BLaER1 (cell line): ENCODE results near the gene POLR1H.

Source experiments
- H3K27ac ChIP-seq: shearing (Covaris generic); formaldehyde crosslinking; 2 replicates; pipeline ENCODE4 v1.8.1; 2022
- H3K27me3 ChIP-seq: shearing (Covaris generic); formaldehyde crosslinking; 2 replicates; pipeline ENCODE4 v1.8.1; 2022
- H3K36me3 ChIP-seq: shearing (Covaris generic); formaldehyde crosslinking; 2 replicates; pipeline ENCODE4 v1.8.1; 2022
- H3K4me1 ChIP-seq: shearing (Covaris generic); formaldehyde crosslinking; 2 replicates; pipeline ENCODE4 v1.8.1; 2022
- H3K4me2 ChIP-seq: shearing (Covaris generic); formaldehyde crosslinking; 2 replicates; pipeline ENCODE4 v1.8.1; 2022
- H3K4me3 ChIP-seq: shearing (Covaris generic); formaldehyde crosslinking; 2 replicates; pipeline ENCODE4 v1.8.1; 2022
- H3K9ac ChIP-seq: shearing (Covaris generic); formaldehyde crosslinking; 2 replicates; pipeline ENCODE4 v1.8.1; 2022
- H3K9me3 ChIP-seq: shearing (Covaris generic); formaldehyde crosslinking; 2 replicates; pipeline ENCODE4 v1.8.1; 2022
- H4K20me1 ChIP-seq: shearing (Covaris generic); formaldehyde crosslinking; 2 replicates; pipeline ENCODE4 v1.8.1; 2022
- Cebpa-rat ChIP-seq: shearing (Covaris generic); IDR thresholded peaks from 2 replicates; pipeline ENCODE4 v1.8.1; 2022

POLR1H gene

GRCh38 chr6:30055513-30055912 is 5.6 kb upstream of the POLR1H start:
- no peak for TF ChIP-seq Cebpa-rat
- no peaks in the 10 kb centered on the region for H3K9me3 ChIP-seq

GRCh38 chr6:30060606-30061091 is 416 bp upstream of the POLR1H start:
- no peak for TF ChIP-seq Cebpa-rat
- Histone ChIP-seq H3K27me3 (no peaks in the 10 kb centered on the region), H3K4me1 (peaks cover 38% of the 10 kb centered on the region), H3K4me2 (peak overlapping the region; percentile 97), H3K4me3 (peak overlapping the region; percentile 72), H4K20me1 (no peaks in the 10 kb centered on the region), H3K9ac (peak overlapping the region; percentile 90), H3K36me3 (peaks cover 36% of the 10 kb centered on the region), H3K9me3 (no peaks in the 10 kb centered on the region), H3K27ac (peak overlapping the region; percentile 77)

More at GRCh38 chr6:30055513-30055912, 5.6 kb upstream of the POLR1H start:
- Histone ChIP-seq H3K4me1 (peaks cover 15% of the 10 kb centered on the region), H3K27me3 (no peaks in the 10 kb centered on the region), H3K4me3 (no peak overlapping the region), H3K4me2 (no peak overlapping the region), H3K27ac (no peak overlapping the region), H3K36me3 (peaks cover 29% of the 10 kb centered on the region), H3K9ac (no peak overlapping the region), H4K20me1 (no peaks in the 10 kb centered on the region)

DNA sequence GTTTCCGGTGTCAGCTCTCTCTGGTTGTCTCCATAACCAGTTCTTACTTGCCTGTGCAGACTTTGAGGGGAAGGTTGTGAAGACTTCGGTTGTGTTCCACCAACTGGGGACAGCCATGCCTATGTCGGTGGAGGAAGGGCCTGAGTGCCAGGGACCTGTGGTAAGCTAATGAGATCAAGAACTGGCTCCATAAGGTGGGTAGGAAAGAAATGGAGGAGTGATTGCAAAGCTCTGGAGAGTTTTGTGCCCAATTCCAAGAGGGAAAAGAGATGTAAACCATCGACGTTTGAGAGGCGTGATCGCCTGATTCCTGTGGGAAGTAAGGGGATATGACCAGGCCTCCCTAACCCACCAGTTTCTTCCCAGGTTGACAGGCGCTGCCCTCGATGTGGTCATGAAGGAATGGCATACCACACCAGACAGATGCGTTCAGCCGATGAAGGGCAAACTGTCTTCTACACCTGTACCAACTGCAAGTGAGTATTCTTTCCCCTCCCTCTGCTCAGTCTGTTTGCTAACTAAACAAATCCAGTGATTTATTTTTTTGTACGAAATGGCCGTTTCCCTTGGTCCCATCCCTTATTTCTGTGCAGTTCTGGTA is 893 bp downstream of the POLR1H start:
- H3K4me2 ChIP-seq = peak overlapping the region; percentile 97
- H3K27me3 ChIP-seq = no peaks in the 10 kb centered on the region
- H3K27ac ChIP-seq = peak overlapping the region; percentile 77
- peaks cover 45% of the 10 kb centered on the region for H3K4me1 ChIP-seq
- H4K20me1 ChIP-seq = no peaks in the 10 kb centered on the region
- no peaks in the 10 kb centered on the region for H3K9me3 ChIP-seq
- H3K9ac ChIP-seq = peak overlapping the region; percentile 90
- H3K36me3 ChIP-seq = peaks cover 28% of the 10 kb centered on the region
- peak overlapping the region; percentile 72 for H3K4me3 ChIP-seq
- no peak for TF ChIP-seq Cebpa-rat

- no peak overlapping the region for H3K9ac ChIP-seq
- H3K36me3 ChIP-seq = peaks cover 22% of the 10 kb centered on the region
- peaks cover 48% of the 10 kb centered on the region for H3K4me1 ChIP-seq
- H3K27me3 ChIP-seq = no peaks in the 10 kb centered on the region
- TF ChIP-seq Cebpa-rat = no peak
- H3K4me2 ChIP-seq = peak overlapping the region; percentile 97
- H3K9me3 ChIP-seq = no peaks in the 10 kb centered on the region
- H3K27ac ChIP-seq = no peak overlapping the region
- H3K4me3 ChIP-seq = peak overlapping the region; percentile 72
- no peaks in the 10 kb centered on the region for H4K20me1 ChIP-seq
Measured at GRCh38 chr6:30062471-30063178, 1.6 kb downstream of the POLR1H start.

DNA sequence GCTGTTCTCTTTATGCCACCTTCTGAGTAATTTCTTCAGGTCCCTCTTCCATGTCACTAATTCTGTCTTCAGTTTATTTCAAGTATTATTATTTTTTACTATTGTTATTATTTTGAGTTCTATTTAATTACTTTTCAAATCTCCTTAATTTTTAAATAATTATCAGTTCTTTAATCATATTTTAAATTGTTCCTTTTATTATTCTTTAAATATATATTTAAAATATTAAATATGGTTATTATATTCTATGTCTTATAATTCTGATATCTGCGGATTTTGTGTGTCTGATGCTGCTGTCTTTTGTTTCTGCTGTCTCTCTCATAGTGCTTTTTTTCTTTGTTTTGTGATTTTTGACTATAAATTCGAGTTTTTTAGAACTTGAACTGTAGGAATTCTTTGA is 2.2 kb downstream of the POLR1H start:
- TF ChIP-seq Cebpa-rat = no peak
- Histone ChIP-seq H3K4me3 (no peak overlapping the region), H3K9ac (no peak overlapping the region), H3K36me3 (peaks cover 15% of the 10 kb centered on the region; the same call in 1 of the 2 replicates), H3K27ac (no peak overlapping the region), H4K20me1 (no peaks in the 10 kb centered on the region), H3K4me2 (peak overlapping the region; percentile 97), H3K4me1 (peaks cover 54% of the 10 kb centered on the region), H3K9me3 (no peaks in the 10 kb centered on the region), H3K27me3 (no peaks in the 10 kb centered on the region)

- Histone ChIP-seq H3K36me3 (peaks cover 42% of the 10 kb centered on the region), H3K9ac (peak overlapping the region; percentile 65), H3K4me3 (peak overlapping the region; percentile 73), H3K27ac (peak overlapping the region; percentile 45), H4K20me1 (no peaks in the 10 kb centered on the region), H3K4me2 (peak overlapping the region; percentile 86), H3K9me3 (no peaks in the 10 kb centered on the region), H3K27me3 (no peaks in the 10 kb centered on the region), H3K4me1 (peaks cover 47% of the 10 kb centered on the region)
- TF ChIP-seq Cebpa-rat = no peak
Measured at GRCh38 chr6:30066082-30066481, 5.0 kb downstream of the POLR1H start.

DNA sequence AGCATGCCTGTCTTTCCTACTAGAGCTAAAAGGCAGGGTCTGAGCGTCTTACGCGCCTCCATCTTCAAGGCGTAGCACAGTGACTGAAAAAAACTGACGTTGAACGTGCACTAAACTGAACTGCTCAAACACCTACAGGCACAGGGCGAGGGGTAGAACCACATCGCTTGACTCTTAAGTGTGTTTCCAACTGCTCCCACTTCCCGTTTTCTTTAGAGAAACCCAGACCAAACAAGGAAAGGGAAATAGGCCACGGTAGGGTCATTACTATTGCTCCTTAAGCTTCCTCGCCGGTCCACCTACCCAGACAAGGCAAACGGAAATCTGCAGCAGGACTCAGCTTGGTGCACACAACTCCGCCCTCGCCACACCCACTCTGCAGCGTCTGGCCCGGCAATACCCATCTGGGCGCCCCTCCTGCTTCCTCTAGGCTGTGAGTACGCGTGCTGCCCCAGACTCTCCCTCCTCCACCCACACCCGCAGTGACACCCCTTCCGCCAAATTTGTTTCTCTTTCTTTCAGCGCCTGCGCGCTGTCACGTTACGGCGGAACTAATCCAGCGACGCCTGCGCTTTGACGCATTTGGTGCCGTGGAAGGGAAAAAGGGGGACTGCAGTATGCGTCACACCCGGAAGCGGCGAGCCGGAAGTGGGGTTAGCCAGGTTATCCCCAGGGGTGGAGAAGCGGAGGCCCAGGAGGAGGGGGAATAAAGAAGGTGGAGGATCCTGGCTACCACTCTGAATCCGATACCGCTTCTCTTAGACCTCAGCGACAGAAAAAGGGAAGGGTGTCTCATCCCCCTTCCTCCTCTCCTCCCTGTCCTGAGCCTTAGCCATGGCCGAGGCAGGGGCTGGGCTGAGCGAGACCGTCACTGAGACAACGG is 5.8 kb downstream of the POLR1H start, which contains the start of gene PPP1R11:
Gene PPP1R11 (plus strand): TSS at position 622 of the 883 bp plus-strand sequence. CDS start 213 bp downstream, at position 835.
- Histone ChIP-seq H3K4me1 (peaks cover 47% of the 10 kb centered on the region), H3K27me3 (peaks cover 5% of the 10 kb centered on the region), H4K20me1 (no peaks in the 10 kb centered on the region), H3K27ac (peak within 1 kb of the TSS; percentile 75), H3K9me3 (no peaks in the 10 kb centered on the region), H3K36me3 (peaks cover 44% of the 10 kb centered on the region), H3K4me3 (peak within 1 kb of the TSS; percentile 73), H3K9ac (peak within 1 kb of the TSS; percentile 75), H3K4me2 (peak within 1 kb of the TSS; percentile 97)
- TF ChIP-seq Cebpa-rat = no peak

GRCh38 chr6:30067460-30068139 is 6.5 kb downstream of the POLR1H start:
- peaks cover 13% of the 10 kb centered on the region for H3K27me3 ChIP-seq

More at GRCh38 chr6:30067460-30068139, 6.5 kb downstream of the POLR1H start:
- peak overlapping the region; percentile 73 for H3K4me3 ChIP-seq
- no peaks in the 10 kb centered on the region for H3K9me3 ChIP-seq
- peaks cover 40% of the 10 kb centered on the region for H3K4me1 ChIP-seq
- H4K20me1 ChIP-seq = peaks cover 4% of the 10 kb centered on the region; the same call in 1 of the 2 replicates
- H3K4me2 ChIP-seq = peak overlapping the region; percentile 97
- H3K27ac ChIP-seq = peak overlapping the region; percentile 75
- H3K9ac ChIP-seq = peak overlapping the region; percentile 75
- no peak for TF ChIP-seq Cebpa-rat
- peaks cover 44% of the 10 kb centered on the region for H3K36me3 ChIP-seq
